Head of caudate nucleus (tissue), 42 donors: Measurements from ENCODE around the gene PMIS2.
A peak's percentile ranks its signal among the peaks of the same experiment; 100 is the strongest.

Source experiments
- DNase-seq, 42 donors: peaks; one replicate each; pipeline versions ENCODE4 v3.0.0 to v3.0.0-alpha.2; 2020 to 2021; ENCODE audit warnings: mixed read lengths in 7 of 42
- intact Hi-C: fragments of 100-400 bp; cut with DNase I; formaldehyde crosslinking; loops from one replicate; pipeline ENCODE4 v1.15.0; 2022

PMIS2 gene

DNA sequence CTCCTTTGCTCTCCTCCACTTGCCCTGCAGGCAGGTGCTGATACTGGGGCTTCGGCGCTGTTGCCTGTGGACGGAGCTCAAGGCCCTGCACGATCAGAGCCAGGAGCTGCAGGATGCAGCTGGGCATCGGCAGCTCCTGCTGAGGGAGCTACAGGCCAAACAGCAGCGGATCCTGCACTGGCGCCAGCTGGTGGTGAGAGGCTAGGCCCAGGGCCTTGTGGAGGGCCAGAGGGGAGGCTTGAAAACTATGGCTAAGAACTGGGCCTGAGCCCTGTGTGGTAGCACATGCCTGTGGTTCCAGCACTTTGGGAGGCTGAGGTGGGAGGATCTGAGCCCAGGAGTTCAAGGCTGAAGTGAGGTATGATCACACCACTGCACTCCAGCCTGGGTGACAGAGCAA, 32.9 kb downstream of the PMIS2 start:
- intact Hi-C loops = no loop called here
- DNase-seq = no peak

DNA sequence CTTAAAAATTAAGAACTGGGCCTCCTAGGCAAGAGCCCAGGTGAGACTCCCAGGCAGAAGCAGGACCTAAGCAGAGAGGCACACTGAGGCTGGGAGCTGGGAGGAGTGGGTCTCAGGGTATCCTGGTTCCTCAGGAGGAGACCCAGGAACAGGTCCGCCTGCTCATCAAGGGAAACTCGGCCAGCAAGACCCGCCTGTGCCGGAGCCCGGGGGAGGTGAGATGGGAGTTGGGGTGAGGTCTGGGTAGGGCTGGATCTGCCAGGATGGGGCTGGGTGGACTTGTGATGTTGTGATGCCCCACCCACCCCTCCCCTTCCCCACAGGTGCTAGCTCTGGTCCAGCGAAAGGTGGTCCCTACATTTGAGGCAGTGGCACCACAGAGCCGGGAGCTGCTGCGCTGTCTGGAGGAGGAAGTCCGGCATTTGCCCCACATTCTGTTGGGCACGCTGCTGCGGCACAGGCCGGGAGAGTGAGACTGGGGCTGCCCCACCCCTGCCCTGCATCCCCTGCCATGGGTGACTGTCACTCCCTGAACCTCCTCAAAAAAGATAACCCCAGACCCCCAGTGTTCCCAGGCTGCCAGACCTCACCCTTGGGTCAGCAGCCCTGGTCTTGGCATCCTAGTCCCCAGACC, 33.4 kb downstream of the PMIS2 start:
- intact Hi-C loops = no loop called here
- no peak for DNase-seq

DNA sequence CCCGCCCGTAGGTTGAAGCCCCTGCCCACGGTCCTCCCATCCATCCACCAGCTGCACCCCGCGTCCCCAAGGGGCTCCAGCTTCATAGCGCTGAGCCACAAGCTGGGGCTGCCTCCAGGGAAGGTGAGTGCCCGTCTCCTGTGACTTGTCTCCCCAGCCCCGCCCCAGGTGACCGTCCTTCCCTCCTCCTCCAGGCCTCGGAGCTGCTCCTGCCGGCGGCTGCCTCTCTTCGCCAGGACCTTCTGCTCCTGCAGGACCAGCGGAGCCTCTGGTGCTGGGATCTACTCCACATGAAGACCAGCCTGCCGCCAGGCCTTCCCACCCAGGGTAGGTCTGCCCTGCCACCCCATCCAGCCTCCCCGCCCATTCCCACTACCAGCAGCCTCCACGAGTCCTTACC, 34.0 kb downstream of the PMIS2 start:
- DNase-seq = no peak
- intact Hi-C loops = no loop called here

DNA sequence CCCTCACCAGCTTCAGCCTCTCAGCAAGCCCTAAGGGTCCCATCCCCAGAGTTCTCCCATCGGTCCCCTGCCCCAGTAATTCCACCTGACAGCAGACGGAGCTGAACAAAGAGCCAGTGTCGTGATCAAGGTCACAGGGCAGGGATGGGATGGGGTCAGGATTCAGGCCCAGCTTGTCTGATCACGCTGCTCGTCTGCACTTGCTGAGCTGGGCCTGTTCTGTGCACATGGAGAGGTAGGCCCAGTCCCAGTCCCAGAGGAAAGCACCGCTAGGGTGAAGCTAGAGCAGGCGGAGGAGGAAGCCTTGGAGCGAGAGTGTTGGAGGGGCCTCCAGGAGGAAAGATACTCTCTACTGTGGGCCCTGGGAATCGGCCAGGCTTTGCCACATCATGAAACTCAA, 35.7 kb downstream of the PMIS2 start:
- intact Hi-C loops = no loop called here
- no peak for DNase-seq

DNA sequence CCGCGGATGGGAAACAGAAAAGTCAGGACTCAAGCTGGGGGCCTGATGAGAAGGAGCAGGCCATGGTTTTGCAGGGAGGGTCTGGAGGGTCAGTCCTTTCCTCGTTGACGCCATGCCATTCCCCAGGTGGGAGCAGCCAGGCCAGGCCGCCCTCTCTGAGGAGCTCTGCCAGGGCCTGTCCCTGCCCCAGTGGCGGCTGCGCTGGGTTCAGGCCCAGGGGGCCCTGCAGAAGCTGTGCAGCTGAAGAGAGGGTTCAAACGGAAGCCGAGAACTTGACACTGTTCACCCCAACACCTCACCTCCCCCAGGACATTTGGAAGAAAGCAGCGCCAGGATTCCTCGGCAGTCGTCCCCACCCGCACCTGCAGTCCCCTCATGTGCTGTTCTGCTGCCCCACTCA, 36.8 kb downstream of the PMIS2 start:
- DNase-seq = no peak
- intact Hi-C loops = no loop called here

DNA sequence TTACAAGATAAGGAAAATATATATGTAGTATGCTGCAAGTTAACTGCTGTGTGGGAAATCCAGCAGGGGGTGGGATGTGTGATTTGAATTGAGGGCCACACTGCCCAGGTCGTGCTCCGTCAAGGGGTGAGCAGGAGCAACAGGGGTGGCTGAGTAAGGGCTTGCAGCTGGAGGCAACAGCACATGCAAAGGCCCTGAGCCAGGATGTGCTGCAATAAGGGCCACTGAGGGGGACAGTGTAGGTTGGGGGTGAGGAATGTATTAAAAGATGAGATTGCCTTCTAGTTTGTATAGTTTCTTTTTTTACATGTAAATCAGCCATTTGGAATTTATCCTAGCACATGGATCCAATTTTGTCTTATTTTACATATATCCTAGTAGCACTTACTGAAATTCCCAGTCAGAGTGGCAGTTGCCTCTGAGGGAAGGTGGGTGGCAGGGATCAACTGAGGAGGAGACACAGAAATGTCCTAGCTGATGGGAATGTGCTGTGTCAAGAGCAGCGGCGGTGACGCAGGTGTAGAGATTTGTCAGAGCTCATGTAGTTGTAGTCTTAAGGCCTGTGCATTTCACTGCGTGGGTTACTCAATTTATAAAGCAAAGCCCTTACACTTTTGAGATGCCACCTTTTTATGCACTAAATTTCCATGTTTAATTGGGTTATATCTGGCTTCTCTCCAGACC, 37.5 kb downstream of the PMIS2 start:
- DNase-seq = peak; percentile 33 to 95 (median 77)

DNA sequence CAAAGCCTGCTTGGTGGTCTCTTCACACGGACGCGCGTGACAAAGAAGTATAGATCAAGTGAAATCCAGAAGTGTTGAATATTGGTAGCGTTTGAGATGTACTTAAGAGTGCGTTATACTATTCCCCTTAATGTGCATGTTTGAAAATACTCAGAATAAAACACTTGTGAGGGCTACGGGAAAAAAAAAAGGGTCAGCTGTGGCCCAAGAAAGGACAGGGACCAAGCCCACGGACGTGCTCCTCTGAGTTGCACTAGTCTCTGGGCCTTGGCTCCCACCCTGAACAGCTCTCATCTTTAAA, 42.2 kb downstream of the PMIS2 start:
- intact Hi-C loops = loop anchor here (2.0 kb wide), 3 partner anchors 15 to 89 kb away; partner anchors contain the start of genes COX6B1 and HAUS5
- no peak for DNase-seq

More for the DNA sequence above, 37.5 kb downstream of the PMIS2 start:
- intact Hi-C loops = no loop called here

DNA sequence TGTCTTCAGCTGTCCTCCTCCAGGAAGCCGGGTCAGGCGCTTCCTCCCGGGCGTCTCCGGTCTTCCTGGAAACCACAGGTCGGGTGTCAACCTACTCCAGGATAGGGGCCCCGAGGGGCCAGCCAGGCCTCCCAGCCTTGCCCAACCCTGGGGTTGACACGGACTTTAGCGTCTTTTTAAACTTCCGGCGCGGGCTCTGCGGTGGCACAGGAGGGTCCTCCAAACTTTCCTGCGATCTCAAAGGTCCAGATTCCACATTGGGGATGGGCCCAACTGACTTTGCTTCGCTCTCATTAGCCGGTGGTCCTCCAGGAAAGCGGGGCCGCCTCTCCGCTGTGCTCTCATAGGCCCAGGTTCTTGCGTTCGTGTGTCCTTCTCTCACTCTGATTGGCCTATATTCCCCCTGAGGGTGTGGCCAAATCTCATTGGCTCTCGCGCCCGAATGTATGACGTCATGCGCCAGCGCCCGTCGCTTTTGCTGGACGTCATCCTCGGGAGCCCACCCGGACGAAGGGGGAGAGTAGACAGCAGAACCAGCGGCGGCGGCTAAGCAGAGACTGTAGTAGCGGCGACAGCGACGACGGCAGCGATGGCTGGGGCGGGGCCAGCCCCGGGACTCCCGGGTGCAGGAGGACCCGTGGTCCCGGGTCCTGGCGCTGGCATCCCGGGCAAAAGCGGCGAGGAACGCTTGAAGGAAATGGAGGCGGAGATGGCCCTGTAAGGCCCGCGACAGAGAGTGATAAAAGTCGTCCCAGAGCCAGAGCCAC, 42.8 kb downstream of the PMIS2 start, which contains the start of gene RBM42:
RBM42 (plus strand) TSS at position 472 of the 767 bp plus-strand sequence; CDS start at position 590, 118 bp downstream.
- intact Hi-C loops = loop anchor here (2.0 kb wide), 3 partner anchors 16 to 88 kb away; partner anchors contain the start of genes COX6B1 and HAUS5
- peak; percentile 91 to 98 (median 96) for DNase-seq

DNA sequence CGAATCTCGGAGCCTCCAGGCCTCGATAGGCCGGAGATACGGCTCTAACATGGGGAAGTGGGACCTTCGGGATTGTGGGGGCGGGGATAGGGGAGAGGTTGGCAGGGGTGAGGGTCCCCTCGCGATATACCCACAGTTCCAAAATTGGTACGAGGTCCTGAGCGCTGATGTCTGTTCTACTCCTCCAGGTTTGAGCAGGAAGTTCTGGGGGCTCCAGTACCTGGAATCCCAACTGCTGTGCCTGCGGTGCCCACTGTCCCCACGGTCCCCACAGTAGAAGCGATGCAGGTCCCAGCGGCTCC, 43.3 kb downstream of the PMIS2 start:
- DNase-seq = peak in 1 of 42 donors; percentile 40
- intact Hi-C loops = loop anchor here (2.0 kb wide), 3 partner anchors 16 to 88 kb away; partner anchors contain the start of genes COX6B1 and HAUS5

DNA sequence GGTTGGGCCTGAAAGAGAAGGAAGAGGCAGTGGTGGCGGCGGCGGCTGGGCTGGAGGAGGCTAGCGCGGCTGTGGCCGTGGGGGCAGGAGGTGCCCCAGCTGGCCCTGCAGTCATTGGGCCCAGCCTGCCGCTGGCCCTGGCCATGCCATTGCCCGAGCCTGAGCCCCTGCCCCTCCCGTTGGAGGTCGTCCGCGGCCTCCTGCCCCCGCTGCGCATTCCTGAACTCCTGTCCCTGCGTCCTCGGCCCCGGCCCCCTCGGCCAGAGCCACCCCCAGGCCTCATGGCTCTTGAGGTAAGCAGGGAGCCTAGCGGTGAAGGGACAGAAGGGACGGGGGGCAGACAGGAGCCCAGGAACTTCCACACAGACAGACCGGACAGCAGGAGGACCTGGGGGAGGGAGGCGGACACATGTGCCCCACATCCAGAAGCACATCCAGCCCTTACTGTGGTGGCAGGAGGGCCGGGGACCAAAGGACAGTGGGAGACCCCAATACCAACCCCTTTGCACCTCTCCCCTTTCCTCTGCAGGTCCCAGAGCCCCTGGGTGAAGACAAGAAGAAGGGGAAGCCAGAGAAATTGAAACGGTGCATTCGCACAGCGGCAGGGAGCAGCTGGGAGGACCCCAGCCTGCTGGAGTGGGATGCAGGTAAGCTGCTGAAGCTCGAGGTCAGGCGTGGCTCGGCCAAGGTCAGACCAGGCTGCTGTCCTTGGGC, 47.9 kb downstream of the PMIS2 start:
- DNase-seq = no peak
- intact Hi-C loops = no loop called here

DNA sequence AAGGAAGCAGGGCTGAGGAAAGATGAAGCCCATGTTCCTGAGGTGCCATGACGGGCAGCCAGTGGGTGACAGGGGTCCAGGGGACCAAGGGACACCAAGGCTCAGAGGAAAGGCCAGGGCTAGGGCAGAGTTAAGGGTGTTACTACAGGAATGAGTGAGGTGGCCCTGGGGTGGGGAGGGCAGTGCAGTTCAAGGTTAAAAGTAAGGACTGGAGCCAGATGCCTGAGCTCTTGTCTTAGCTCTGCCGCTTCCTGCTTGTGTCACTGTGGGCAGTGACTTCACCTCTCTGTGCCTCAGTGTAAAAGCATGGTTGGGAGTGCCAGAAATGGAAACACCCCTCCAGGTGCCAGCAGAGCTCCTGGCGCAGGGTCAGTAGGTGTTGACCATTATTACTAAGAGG, 50.7 kb downstream of the PMIS2 start:
- intact Hi-C loops = no loop called here
- no peak for DNase-seq
